Measurements from ENCODE around the gene ALG12.

GRCh38 chr22:49909476-49910205 is 8.6 kb downstream of the ALG12 start:
- TF ChIP-seq POLR2A (IDR thresholded peaks at IDR 0.05; ENCODE audit: low read depth, low read length): no peak
- TF ChIP-seq TAF1 (IDR thresholded peaks at IDR 0.05; ENCODE audit: borderline replicate concordance, low read depth, low read length): no peak
